Ovary (tissue), 9 donors: ENCODE data around the gene SPTBN5. TPM values are rescaled to one million over a fixed set of nuclear protein-coding genes. Genes with fewer than 3 reads are reported as not detected.

Experiments
- DNase-seq, 5 donors: peaks; one replicate each; pipeline ENCODE4 v3.0.0-alpha.2; 2019 to 2020
- H3K27ac ChIP-seq, 2 donors: fragments of 200-600 bp; one replicate each; pipeline versions ENCODE4 v1.5.1 to v1.8.0; 2019 to 2022
- H3K27me3 ChIP-seq: fragments of 200-600 bp; one replicate; pipeline ENCODE4 v1.8.0; 2022
- H3K36me3 ChIP-seq: fragments of 200-600 bp; sonication (generic); one replicate; pipeline ENCODE4 v1.5.1; 2019
- H3K4me1 ChIP-seq: one replicate; pipeline ENCODE4 v1.8.1; 2013; ENCODE audit warnings: mild to moderate bottlenecking, moderate library complexity; ENCODE audit not compliant: insufficient read depth
- H3K4me3 ChIP-seq: fragments of 200-600 bp; sonication (generic); one replicate; pipeline ENCODE4 v1.5.1; 2017
- H3K9me3 ChIP-seq, 2 donors: fragments of 200-600 bp in 1 of 2; sonication (generic) in 1 of 2; one replicate each; pipeline versions ENCODE4 v1.5.1 to v1.8.1; 2013 to 2019; ENCODE audit warnings: mild to moderate bottlenecking in 1 of 2, moderate library complexity in 1 of 2
- EP300 ChIP-seq: sonication (generic); formaldehyde crosslinking; IDR thresholded peaks from one replicate; pipeline ENCODE4 v1.6.1; 2017; ENCODE audit warnings: antibody characterized with exemption
- POLR2A ChIP-seq: fragments of 450-650 bp; IDR thresholded peaks from one replicate; pipeline ENCODE4 v1.6.1; 2017; ENCODE audit warnings: antibody characterized with exemption, mild to moderate bottlenecking, moderate library complexity
- WGBS, 3 donors: extraction: QIAGEN DNeasy Blood & Tissue Kit in 1 of 3; methylation state at CpG; one replicate each; pipeline versions ENCODE4 v1.1.5 to v1.1.7; 2013 to 2017; 5-methylcytosine and 5-hydroxymethylcytosine counted together
- intact Hi-C, 4 donors: fragments of 100-400 bp; cut with DNase I; formaldehyde crosslinking; loops; one replicate each; pipeline versions ENCODE4 v1.11.0 to v1.15.1; 2022 to 2023
- polyA plus RNA-seq, 2 donors: library from polyadenylated mRNA; stranded (reverse); fragments of 200-250 nt in 1 of 2; fragments of 350-450 nt in 1 of 2; fragmentation: Illumina TruSeq in 1 of 2; extraction: RNeasy Lipid Tissue Mini Kit (QIAGEN cat#74804) in 1 of 2; gene quantifications; one replicate each; pipeline ENCODE4 v1.2.3, GENCODE V29; 2013 to 2014
- total RNA-seq, 7 donors: library from RNA; depleted of rRNA in 2 of 7; stranded (reverse); fragments of >200 nt in 2 of 7; fragmentation: NEBNext Ultra II Directional in 3 of 7; extraction: Animal tissue kit (Norgen Biotek cat#: 25700) in 3 of 7; gene quantifications; one replicate each; pipeline versions ENCODE4 v1.1.0 to v1.2.4, GENCODE V29; 2016 to 2023
- TF ChIP-seq, protein P1 (sequence below), 3 donors: fragments of 450-650 bp in 2 of 3; fragments of 200-600 bp in 1 of 3; IDR thresholded peaks; one replicate each; pipeline versions ENCODE4 v1.5.1 to v1.8.0; 2016 to 2022; ENCODE audit warnings: antibody characterized with exemption in 3 of 3, mild to moderate bottlenecking in 1 of 3
- donor health status: DM: no; HTN: no; CAD: no; lungs with moderate emphysema.
- donor health status: DM: no; HTN: no; CAD: no.
- donor health status: Bipolar disorder and iron deficiency.
- donor health status: DM: yes; HTN: yes; CAD: no.
- donor health status: DM: no; HTN: no; CAD: no.
- donor health status: DM: yes; HTN: yes; CAD: no.

The SPTBN5 gene
- total and polyA plus RNA-seq, 9 donors = 0.28 to 1.5 (median 0.77) TPM

GRCh38 chr15:41820791-41821423, 72.9 kb downstream of the SPTBN5 start:
- no peak for DNase-seq
- TF ChIP-seq, protein P1, sequence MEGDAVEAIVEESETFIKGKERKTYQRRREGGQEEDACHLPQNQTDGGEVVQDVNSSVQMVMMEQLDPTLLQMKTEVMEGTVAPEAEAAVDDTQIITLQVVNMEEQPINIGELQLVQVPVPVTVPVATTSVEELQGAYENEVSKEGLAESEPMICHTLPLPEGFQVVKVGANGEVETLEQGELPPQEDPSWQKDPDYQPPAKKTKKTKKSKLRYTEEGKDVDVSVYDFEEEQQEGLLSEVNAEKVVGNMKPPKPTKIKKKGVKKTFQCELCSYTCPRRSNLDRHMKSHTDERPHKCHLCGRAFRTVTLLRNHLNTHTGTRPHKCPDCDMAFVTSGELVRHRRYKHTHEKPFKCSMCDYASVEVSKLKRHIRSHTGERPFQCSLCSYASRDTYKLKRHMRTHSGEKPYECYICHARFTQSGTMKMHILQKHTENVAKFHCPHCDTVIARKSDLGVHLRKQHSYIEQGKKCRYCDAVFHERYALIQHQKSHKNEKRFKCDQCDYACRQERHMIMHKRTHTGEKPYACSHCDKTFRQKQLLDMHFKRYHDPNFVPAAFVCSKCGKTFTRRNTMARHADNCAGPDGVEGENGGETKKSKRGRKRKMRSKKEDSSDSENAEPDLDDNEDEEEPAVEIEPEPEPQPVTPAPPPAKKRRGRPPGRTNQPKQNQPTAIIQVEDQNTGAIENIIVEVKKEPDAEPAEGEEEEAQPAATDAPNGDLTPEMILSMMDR (IDR thresholded peaks at IDR 0.05) = no peak
- no peak for TF ChIP-seq POLR2A
- no peak for TF ChIP-seq EP300
- Histone ChIP-seq H3K27me3 (no peaks in the 10 kb centered on the region), H3K4me3 (no peak overlapping the region), H3K4me1 (no peaks in the 10 kb centered on the region), H3K9me3 (no peaks in the 10 kb centered on the region), H3K27ac (no peak overlapping the region), H3K36me3 (no peaks in the 10 kb centered on the region)
- intact Hi-C loops = no loop called here
- 69 to 72% (median 71%) methylated on average over 6 of the region's 6 CpGs for WGBS, 3 donors

DNA sequence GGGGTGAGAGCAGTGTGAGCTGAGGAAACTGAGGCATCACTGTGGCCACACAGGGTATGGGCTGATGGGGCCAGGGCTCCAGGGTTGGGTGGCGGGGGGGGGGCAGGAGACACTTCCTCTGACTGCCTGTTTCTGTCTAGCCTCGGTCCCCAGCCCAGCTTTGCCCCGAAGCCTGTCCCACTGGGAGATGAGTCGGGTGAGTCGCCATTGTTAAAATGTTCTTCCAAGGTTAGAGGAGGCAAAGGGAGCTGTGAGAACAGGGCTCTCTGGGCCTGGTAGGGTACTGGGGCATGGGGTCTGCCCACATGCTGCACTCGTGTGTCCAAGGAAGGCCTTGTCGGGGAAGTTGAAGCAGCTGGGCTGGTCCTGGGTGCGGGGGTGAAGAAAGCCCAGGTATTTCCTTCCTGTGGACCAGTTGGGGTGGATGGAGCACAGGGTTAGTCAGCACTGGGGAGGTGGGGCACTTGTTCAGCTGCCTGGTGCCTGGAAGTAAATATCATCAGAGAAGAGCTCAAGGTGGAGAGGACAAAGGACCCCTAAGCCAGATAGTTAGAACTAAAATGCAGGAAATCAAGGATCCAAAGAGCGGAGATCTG, 74.3 kb downstream of the SPTBN5 start:
- TF ChIP-seq POLR2A (no peak), EP300 (no peak)
- TF ChIP-seq, protein P1 (IDR thresholded peaks at IDR 0.05) = no peak
- 80 to 92% (median 90%) methylated on average over 9 of the region's 9 CpGs for WGBS, 3 donors
- DNase-seq = no peak
- Histone ChIP-seq H3K27me3 (no peaks in the 10 kb centered on the region), H3K4me1 (no peaks in the 10 kb centered on the region), H3K36me3 (no peaks in the 10 kb centered on the region), H3K4me3 (no peak overlapping the region), H3K27ac (no peak overlapping the region), H3K9me3 (no peaks in the 10 kb centered on the region)
- intact Hi-C loops = loop anchor here in 1 of 4 donors (10.0 kb wide), 1 partner anchor 265 kb away; the partner anchor contains the start of gene TYRO3

- no peak for DNase-seq
- Histone ChIP-seq H3K36me3 (no peaks in the 10 kb centered on the region), H3K9me3 (no peaks in the 10 kb centered on the region), H3K4me1 (no peaks in the 10 kb centered on the region), H3K4me3 (no peak overlapping the region), H3K27me3 (no peaks in the 10 kb centered on the region), H3K27ac (no peak overlapping the region)
- intact Hi-C loops = loop anchor here in 1 of 4 donors (10.0 kb wide), 1 partner anchor 263 kb away; the partner anchor contains the start of gene TYRO3
- TF ChIP-seq, protein P1 (IDR thresholded peaks at IDR 0.05) = no peak
- WGBS, 3 donors = 78 to 86% (median 83%) methylated on average over 6 of the region's 6 CpGs
Measured at GRCh38 chr15:41817781-41818180, 76.1 kb downstream of the SPTBN5 start.

- 80 to 87% (median 82%) methylated on average over 14 of the region's 14 CpGs for WGBS, 3 donors
- TF ChIP-seq, protein P1 (IDR thresholded peaks at IDR 0.05) = no peak
- no peak for TF ChIP-seq EP300
- TF ChIP-seq POLR2A = no peak
- intact Hi-C loops = loop anchor here in 1 of 4 donors (10.0 kb wide), 1 partner anchor 263 kb away; the partner anchor contains the start of gene TYRO3
- Histone ChIP-seq H3K4me3 (no peak overlapping the region), H3K27ac (no peak overlapping the region), H3K4me1 (no peaks in the 10 kb centered on the region), H3K36me3 (no peaks in the 10 kb centered on the region), H3K27me3 (no peaks in the 10 kb centered on the region), H3K9me3 (no peaks in the 10 kb centered on the region)
- no peak for DNase-seq
Measured at GRCh38 chr15:41817327-41817726, 76.5 kb downstream of the SPTBN5 start.
